OCI-LY7 (cell line): ENCODE results near the gene PANK3.

ENCODE experiments used
- EZH2phosphoT487 ChIP-seq: fragments of 200-600 bp; sonication (generic); IDR thresholded peaks from 2 replicates; pipeline ENCODE4 v1.6.1; 2018; ENCODE audit warnings: low read depth, borderline replicate concordance, mild to moderate bottlenecking, mixed run types, antibody characterized with exemption, low read length, moderate library complexity, mixed read lengths
- TF ChIP-seq, protein P1 (sequence below): fragments of 200-600 bp; sonication (generic); conservative IDR thresholded peaks from 2 replicates; pipeline ENCODE4 v1.5.1; 2014; ENCODE audit warnings: mild to moderate bottlenecking, antibody characterized with exemption, low read length, moderate library complexity, mixed read lengths

DNA sequence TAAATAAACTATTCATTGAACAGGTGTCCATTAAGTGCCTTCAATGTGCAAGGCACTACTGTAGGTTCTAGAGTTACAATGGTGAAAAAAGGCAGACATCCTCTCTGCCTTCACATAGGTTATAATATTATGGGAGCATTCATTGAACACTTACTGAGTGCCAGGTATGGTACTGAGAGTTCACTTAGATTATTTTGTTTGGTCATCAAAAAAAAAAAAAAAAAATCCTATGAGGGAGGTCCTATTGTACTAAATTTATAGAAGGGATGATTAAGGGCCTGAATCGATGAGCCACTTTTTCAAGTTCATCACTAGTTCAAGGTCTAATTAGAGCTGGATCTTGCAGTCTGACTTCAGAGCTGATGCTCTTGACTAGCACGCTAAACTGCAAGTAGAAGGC lies 22.8 kb upstream of the PANK3 start:
- TF ChIP-seq, protein P1, sequence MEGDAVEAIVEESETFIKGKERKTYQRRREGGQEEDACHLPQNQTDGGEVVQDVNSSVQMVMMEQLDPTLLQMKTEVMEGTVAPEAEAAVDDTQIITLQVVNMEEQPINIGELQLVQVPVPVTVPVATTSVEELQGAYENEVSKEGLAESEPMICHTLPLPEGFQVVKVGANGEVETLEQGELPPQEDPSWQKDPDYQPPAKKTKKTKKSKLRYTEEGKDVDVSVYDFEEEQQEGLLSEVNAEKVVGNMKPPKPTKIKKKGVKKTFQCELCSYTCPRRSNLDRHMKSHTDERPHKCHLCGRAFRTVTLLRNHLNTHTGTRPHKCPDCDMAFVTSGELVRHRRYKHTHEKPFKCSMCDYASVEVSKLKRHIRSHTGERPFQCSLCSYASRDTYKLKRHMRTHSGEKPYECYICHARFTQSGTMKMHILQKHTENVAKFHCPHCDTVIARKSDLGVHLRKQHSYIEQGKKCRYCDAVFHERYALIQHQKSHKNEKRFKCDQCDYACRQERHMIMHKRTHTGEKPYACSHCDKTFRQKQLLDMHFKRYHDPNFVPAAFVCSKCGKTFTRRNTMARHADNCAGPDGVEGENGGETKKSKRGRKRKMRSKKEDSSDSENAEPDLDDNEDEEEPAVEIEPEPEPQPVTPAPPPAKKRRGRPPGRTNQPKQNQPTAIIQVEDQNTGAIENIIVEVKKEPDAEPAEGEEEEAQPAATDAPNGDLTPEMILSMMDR = no peak
- no peak for TF ChIP-seq EZH2phosphoT487
